ENCODE measurements around the gene MOGAT3. TPM values are rescaled to one million over a fixed set of nuclear protein-coding genes. Genes with fewer than 3 reads are reported as not detected.

MOGAT3 gene, protein sequence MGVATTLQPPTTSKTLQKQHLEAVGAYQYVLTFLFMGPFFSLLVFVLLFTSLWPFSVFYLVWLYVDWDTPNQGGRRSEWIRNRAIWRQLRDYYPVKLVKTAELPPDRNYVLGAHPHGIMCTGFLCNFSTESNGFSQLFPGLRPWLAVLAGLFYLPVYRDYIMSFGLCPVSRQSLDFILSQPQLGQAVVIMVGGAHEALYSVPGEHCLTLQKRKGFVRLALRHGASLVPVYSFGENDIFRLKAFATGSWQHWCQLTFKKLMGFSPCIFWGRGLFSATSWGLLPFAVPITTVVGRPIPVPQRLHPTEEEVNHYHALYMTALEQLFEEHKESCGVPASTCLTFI
- total RNA-seq = not detected

DNA sequence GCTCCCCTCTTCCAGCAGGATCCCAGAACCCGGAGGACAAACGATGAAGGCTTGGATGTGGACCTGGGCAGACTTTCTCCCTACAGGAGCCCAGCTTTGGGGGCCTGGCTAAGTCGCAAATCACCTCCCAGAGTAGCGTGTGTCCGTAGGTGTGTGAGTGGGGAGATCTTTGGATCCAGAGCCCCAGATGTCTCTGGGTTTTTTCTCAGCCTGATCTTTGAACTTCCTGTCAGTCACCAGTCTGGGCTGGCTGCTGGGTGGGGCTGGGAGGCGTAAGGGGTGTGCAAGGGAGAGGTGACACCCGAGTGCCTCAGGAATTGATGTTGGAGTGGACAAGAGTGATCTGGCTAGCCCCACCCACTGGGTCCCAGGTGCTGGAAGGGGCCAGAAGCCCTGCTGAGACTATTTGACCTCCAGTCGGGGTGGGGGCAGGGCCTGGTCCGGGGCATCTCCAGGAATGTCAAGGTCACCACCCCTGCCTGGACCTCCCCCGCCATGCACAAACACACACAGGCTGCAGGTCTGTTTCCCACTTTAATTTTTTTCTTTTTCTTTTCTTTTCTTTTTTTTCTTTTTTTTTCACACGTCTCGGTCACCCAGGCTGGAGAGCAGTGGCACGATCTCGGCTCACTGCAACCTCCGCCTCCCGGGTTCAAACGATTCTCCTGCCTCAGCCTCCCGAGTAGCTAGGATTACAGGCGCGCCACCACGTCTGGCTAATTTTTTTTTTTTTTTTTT lies at the start of gene MOGAT3:
Gene MOGAT3 (minus strand): TSS at position 175 of the 738 bp plus-strand sequence. CDS start 182 bp downstream, outside the sequence.
- Histone ChIP-seq H3K9me3 (ENCODE audit: low read depth, low read length) (no peaks in the 10 kb centered on the region), H3K27me3 (ENCODE audit: insufficient read depth, low read length) (peaks cover 17% of the 10 kb centered on the region), H3K4me3 (ENCODE audit: low read length) (no peak within 1 kb of the TSS)

DNA sequence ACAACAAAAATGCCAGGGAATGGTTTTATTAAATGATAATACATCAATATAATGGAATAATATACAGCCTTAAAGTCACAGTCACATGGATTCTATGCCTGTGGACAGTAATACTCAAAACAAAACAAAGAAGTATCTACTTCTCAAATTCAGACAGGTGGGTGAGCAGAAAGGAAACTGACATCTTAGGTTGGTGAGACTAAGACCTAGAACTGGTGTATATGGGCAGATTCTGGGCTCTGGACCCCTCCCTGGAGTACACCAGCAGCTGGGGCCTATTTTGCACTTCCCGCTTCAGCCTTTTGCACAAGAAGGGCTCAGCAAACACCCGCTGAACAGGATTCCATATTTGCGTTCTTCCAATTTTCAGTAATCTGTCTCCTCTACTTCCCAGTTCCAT lies 49.5 kb upstream of the MOGAT3 start:
- Histone ChIP-seq H3K27me3 (ENCODE audit: insufficient read depth, low read length) (no peaks in the 10 kb centered on the region), H3K4me1 (ENCODE audit: insufficient read depth, low read length) (peaks cover 30% of the 10 kb centered on the region), H3K9me3 (ENCODE audit: low read depth, low read length) (no peaks in the 10 kb centered on the region), H3K4me3 (ENCODE audit: low read length) (no peak overlapping the region)

More for the DNA sequence above, at the start of gene MOGAT3:
- H3K4me1 ChIP-seq (ENCODE audit: insufficient read depth, low read length) = peaks cover 25% of the 10 kb centered on the region

DNA sequence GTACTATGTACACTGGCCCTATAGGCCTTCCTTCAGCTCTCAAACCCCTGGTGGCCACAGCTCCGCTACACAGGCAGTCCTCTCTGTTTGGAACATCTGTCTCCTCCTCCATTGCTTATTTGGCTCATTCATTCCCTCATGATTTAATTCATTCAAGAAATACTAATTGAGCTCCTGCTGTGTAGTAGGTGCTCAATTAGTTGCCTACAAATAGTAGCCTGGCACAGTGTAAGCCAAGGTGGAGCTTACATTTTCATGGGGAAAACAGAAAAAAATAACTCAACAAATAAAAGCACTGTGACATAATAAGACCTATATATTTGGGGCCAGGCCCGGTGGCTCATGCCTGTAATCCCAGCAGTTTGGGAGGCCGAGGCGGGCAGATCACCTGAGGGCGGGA lies 47.4 kb upstream of the MOGAT3 start:
- Histone ChIP-seq H3K27me3 (ENCODE audit: insufficient read depth, low read length) (no peaks in the 10 kb centered on the region), H3K4me3 (ENCODE audit: low read length) (no peak overlapping the region), H3K4me1 (ENCODE audit: insufficient read depth, low read length) (peaks cover 43% of the 10 kb centered on the region), H3K9me3 (ENCODE audit: low read depth, low read length) (no peaks in the 10 kb centered on the region)

DNA sequence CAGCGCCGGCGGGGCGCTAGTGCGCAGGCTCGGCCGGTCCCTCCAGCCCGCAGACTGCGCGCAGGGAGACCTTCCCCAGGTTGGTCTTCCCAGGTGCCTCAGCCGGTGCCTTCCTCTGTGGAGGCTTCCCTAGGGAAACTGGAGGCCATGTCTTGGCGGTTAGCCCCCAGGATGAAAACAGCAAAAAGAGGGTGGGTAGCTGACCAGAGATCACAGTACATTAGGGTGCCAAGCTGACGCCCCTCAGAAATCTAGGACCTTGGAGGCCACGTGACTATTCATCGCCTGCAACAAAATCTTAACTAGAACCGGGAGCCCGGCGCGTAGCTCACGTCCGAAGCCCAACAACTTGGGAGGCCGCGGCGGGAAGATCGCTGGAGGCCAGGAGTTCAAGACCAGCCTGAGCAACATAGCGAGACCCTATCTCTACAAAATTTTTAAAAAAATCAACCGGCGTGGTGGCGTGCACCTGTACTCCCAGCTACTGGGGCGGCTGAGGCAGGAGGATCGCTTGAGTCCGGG lies 44.4 kb upstream of the MOGAT3 start:
- Histone ChIP-seq H3K4me1 (ENCODE audit: insufficient read depth, low read length) (peaks cover 44% of the 10 kb centered on the region), H3K9me3 (ENCODE audit: low read depth, low read length) (no peaks in the 10 kb centered on the region), H3K27me3 (ENCODE audit: insufficient read depth, low read length) (no peaks in the 10 kb centered on the region), H3K4me3 (ENCODE audit: low read length) (peak overlapping the region; percentile 82)

DNA sequence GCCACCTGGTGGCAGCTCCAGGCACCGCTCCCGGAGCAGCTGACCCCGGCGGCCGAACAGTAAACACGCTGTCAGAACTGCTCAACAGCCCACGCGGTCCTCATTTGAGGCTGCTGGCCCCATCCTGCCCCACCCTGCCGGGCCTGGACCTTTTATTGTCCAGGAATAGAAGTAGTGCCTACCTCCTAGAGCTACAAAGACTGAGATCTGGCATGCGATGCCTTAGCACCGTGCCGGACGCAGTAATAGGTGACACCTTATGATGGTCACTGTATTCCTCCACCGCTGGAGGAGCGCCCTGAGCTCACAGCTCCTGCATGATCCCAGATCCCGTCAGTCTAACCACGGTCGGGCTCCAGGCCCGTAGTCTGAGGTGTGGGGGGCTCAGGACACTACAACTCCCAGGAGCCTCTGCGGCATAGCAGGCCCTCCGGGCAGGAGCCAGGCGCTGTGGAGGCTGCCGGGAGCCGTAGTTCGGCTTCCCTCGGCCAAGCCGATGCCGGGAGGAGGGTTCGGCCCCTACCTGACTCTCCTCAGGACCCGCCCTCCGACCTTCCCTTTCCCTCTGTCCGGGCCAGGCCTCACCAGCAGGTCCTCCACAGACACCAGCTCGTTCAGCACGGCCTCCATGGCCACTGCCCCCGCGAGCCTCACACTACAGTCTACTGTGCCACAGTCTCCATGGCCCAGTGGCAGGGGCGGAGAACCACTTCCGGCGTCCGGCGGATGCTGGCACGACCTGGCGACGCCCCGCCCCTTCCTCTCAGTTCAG lies 43.7 kb upstream of the MOGAT3 start, which contains the start of gene FIS1:
Gene FIS1 (minus strand): TSS at position 707 of the 772 bp plus-strand sequence. CDS start 77 bp downstream, at position 630.
- Histone ChIP-seq H3K4me3 (ENCODE audit: low read length) (peak within 1 kb of the TSS; percentile 82), H3K4me1 (ENCODE audit: insufficient read depth, low read length) (peaks cover 45% of the 10 kb centered on the region), H3K27me3 (ENCODE audit: insufficient read depth, low read length) (no peaks in the 10 kb centered on the region), H3K9me3 (ENCODE audit: low read depth, low read length) (no peaks in the 10 kb centered on the region)

DNA sequence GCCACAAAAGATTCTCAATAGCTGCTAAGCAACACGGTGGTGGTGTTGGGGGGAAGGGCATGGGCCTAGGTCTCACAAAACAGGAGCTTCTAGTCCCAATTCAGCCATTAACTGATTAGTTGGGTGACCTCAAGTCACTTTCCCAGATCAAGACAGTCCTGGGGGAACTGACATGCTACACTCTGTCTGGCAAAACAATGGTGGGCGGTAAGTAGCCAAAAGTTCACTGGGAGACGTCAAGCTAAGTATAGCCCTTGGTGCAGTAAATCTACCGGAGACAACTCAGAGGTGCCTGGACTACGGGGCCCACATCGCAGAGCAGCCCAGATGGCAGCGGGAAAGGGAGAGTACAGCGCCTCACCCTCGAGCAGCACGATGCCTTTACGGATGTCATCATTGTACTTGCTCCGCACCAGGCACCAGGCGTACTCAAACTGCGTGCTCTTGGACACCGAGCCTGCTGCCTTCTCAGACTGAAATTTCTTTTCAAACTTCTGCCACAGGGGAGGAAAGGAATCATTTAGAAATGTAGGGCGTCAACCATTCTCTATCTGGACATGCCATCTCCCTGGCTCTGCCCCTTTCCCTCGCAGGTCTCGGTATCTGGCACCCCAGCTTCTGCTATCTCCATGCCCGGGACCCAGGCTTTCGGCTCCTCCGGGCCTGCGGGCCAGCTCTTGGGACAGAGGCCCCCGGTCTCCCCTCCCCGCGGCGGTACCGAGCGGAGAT lies 43.0 kb upstream of the MOGAT3 start:
- no peaks in the 10 kb centered on the region for H3K27me3 ChIP-seq (ENCODE audit: insufficient read depth, low read length)
- H3K9me3 ChIP-seq (ENCODE audit: low read depth, low read length) = no peaks in the 10 kb centered on the region
- peaks cover 50% of the 10 kb centered on the region for H3K4me1 ChIP-seq (ENCODE audit: insufficient read depth, low read length)
- peak overlapping the region; percentile 82 for H3K4me3 ChIP-seq (ENCODE audit: low read length)

DNA sequence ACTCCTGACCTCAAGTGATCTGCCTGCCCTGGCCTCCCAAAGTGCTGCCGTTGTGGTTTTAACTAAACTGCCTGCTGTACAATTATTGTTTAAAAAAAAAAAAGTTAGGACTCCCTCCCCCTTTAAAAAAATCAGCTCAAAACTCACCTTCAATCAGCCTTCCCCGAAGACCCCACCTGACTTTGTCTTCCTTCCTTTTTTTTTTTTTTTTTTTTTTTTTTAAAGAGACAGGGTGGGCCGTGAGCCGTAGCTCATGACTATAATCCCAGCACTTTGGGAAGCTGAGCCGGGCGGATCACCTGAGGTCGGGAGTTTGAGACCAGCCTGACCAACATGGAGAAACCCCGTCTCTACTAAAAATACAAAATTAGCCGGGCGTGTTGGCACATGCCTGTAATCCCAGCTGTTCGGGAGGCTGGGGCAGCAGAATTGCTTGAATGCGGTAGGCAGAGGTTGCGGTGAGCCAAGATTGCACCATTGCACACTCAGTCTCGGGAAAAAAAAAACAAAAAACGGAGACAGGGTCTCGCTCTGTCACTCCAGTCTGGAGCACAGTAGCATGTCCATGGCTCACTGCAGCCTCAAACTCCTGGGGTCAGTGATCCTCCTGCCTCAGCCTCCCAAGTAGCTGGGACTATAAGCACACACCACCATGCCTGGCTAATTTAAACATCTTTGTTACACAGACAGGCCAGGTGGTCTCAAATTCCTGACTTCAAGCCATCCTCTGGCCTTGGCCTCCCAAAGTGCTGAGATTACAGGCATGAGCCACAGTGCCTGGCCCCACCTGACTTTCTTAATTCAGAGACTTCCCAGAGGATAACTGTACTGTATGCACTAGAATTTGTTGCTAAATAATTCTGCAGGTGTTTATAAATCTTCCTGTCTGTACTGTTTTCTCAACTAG lies 40.9 kb upstream of the MOGAT3 start:
- Histone ChIP-seq H3K9me3 (ENCODE audit: low read depth, low read length) (no peaks in the 10 kb centered on the region), H3K4me1 (ENCODE audit: insufficient read depth, low read length) (peaks cover 47% of the 10 kb centered on the region), H3K4me3 (ENCODE audit: low read length) (no peak overlapping the region), H3K27me3 (ENCODE audit: insufficient read depth, low read length) (no peaks in the 10 kb centered on the region)

DNA sequence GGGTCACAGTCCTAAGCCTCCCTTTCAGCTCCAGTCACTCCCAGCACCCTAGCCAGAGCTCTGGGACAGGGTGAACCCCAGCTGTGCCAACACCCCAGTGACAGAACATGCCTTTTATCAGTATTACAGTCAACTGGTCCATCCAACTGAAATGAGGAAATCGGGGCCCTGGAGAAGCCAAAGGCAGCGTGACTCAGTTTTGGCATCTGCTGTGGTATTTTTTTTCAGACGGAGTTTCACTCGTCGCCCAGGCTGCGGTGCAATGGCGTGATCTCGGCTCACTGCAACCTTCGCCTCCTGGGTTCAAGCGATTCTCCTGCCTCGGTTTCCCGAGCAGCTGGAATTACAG lies 40.2 kb upstream of the MOGAT3 start:
- Histone ChIP-seq H3K27me3 (ENCODE audit: insufficient read depth, low read length) (no peaks in the 10 kb centered on the region), H3K9me3 (ENCODE audit: low read depth, low read length) (no peaks in the 10 kb centered on the region), H3K4me3 (ENCODE audit: low read length) (no peak overlapping the region), H3K4me1 (ENCODE audit: insufficient read depth, low read length) (peaks cover 47% of the 10 kb centered on the region)

DNA sequence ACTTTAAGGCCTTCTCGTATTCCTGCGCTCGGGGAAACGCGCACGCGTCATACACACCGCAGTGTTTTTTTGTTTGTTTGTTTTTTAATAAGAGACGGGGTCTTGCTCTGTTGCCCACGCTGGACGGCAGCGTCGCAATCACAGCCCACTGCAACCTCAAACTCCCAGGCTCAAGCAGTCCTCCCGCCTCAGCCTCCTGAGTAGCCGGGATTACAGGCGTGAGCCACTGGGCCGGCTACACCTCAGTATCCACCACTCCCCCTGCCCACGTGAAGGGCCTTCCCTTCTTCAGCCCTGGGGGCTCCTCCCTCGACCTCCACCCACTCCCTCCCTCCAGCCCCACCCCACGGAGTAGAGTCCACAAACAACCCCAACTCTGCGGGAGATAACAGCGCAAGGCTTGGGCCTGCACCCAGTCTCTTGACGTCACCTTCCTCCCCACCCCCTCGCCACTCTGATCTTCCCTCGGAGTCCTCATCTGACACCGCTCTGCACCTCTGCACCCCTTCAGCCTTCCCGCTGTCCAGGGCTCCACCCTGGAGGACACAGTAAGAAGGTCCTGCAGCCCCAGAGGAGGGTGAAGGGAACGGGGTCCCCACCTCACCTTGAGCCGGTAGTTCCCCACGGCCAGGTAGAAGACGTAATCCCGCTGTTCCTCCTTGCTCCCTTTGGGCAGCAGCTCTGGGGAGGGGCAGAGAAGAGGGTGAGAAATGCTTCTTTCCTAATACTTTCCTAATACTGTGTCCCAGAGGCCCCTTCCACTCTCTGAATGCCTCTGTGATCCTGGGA lies 39.6 kb upstream of the MOGAT3 start:
- peaks cover 43% of the 10 kb centered on the region for H3K4me1 ChIP-seq (ENCODE audit: insufficient read depth, low read length)
- no peaks in the 10 kb centered on the region for H3K27me3 ChIP-seq (ENCODE audit: insufficient read depth, low read length)
- H3K4me3 ChIP-seq (ENCODE audit: low read length) = no peak overlapping the region
- no peaks in the 10 kb centered on the region for H3K9me3 ChIP-seq (ENCODE audit: low read depth, low read length)

DNA sequence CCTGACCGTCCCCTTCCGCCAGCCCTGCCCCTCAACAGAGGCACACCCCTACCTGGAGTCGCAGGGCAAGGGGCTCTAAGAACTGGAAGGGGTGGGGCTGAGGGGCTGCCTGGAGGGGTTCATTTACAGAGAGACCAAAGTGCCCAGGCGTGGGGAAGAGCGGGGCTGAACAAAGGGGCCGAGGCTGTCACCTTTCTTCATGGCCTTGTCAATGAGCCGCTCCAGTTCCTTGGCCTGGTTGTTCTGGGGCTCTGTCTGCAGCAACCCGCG lies 39.0 kb upstream of the MOGAT3 start:
- Histone ChIP-seq H3K27me3 (ENCODE audit: insufficient read depth, low read length) (no peaks in the 10 kb centered on the region), H3K9me3 (ENCODE audit: low read depth, low read length) (no peaks in the 10 kb centered on the region), H3K4me3 (ENCODE audit: low read length) (no peak overlapping the region), H3K4me1 (ENCODE audit: insufficient read depth, low read length) (peaks cover 38% of the 10 kb centered on the region)

DNA sequence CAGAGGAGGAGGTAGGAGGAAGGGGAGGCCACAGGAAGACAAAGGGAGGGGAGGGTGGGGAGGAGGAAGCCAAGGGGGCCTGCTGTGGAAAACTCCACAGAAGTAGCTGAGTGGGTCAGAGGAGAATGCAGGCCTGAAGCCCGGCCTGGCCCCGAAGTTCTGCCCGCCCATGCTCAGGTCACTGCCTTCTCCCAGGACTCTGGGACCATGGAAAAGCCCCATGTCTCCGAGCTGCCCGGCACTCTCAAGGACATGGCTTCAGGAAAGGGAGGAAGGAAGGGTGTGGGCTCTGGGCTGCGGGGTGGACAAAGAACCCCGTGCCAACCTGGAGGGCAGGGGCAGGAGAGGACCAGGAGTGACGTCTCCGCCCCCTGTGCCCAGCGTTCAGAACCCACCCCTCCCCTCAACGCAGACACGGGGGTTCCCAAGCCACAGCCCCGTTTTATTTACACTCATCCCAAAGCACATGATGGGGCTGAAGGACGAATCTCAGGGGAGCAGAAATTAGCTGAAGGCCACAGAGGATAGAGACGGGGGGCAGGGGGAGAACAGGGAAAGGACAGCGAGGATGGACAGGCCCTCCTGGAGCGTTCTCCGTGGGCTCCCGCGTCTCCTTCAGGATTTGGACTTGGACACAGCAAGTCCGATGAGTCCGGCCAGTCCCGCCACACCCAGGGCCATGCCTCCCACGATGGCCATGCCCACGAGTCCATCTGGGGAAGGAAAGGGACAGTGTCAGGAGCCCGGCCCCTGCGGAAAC lies 38.5 kb upstream of the MOGAT3 start:
- Histone ChIP-seq H3K9me3 (ENCODE audit: low read depth, low read length) (no peaks in the 10 kb centered on the region), H3K4me1 (ENCODE audit: insufficient read depth, low read length) (peaks cover 38% of the 10 kb centered on the region), H3K27me3 (ENCODE audit: insufficient read depth, low read length) (no peaks in the 10 kb centered on the region), H3K4me3 (ENCODE audit: low read length) (no peak overlapping the region)

DNA sequence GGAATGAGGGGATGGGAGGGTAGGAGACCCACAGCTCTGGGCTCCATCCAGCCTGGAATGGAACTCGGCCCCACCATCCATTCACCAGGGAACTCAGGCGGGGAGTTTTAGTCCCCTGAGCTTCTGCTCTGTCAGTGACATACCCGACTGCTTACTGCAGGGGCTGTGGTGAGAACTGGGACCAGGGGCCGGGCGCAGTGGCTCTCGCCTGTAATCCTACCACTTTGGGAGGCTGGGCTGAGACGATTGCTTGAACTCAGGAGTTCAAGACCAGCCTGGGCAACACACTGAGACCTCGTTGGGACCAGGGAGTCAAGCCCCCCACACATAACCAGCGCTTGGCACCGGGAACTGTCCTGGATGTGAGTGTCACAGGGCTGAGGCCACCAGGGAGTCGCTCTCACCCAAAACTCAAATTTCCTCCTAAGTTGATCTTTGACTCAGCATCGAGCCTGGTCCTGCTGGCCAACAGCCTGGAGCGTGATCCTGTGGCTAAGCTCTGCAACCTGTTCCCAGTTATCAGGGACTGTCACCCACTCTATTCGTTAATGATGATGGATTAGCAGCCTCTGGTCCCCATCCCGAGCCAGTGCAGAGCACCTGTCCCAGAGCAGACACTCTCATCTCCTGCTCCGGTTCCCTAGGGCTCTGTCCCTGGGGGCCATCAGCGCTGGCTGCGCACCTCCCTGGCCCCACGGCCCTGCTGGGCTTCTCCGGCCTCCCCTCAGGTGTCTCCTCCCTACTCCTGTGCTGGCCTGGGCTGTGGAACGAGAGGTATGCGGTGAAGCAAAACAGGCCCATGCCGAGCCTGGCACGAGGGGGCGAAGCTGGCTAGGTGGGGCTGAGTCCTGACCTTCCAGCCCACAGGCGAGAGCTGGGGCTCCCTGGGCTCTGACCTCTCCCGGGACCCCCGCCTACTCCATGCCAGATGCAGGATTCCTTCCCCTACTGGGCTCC lies 37.7 kb upstream of the MOGAT3 start:
- H3K4me1 ChIP-seq (ENCODE audit: insufficient read depth, low read length) = peaks cover 31% of the 10 kb centered on the region
- no peak overlapping the region for H3K4me3 ChIP-seq (ENCODE audit: low read length)
- no peaks in the 10 kb centered on the region for H3K9me3 ChIP-seq (ENCODE audit: low read depth, low read length)
- no peaks in the 10 kb centered on the region for H3K27me3 ChIP-seq (ENCODE audit: insufficient read depth, low read length)
